DMS 273 (cell line): ENCODE data around the gene L2HGDH.
"Not testable (repeated sequence)": the region's sequence is repeated elsewhere in the genome, so short reads cannot be mapped to it uniquely, and the experiment has no call there.

Experiments used
- DNase-seq: peaks from one replicate; lab custom pipeline; 2025; ENCODE audit not compliant: unreplicated experiment; lab: John Stamatoyannopoulos, UW

The L2HGDH gene

DNA sequence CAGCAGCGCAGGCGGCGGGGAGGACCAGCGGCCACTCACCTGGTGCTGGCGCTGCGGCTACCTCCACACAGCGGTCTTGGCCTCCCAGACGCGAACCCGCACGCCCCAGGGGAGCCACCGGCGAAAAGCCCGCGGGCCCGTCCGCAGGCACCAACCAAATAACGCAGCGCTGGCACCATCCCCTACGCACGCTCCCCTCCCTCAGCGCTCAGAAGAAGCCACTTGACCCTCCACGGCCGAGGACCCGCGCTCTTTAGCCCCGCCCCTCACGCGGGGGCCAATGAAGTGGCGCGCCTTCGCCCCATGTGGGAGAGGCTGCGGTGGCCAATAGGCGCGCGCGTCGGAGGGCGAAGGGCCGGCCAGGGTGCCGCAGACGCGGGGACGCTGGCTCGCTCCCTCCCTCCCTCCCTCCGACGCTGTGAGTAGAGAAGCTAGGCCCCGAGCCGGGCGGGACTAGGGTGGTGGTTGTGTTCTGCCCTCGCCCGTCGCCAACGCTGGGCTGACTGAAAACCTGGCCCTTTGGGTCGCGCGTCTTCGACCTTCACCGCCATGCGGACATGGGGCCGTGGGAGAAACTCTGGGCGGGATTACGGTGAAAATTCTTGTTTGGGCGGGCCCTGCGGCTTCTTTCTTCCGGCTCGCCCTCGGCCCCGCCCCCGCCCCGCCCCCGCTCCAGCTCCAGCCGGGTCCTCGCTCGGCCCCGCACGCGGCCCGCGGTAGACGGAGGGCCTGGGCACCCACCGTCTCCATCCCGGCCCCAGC, at the start of gene L2HGDH, which contains the start of gene DMAC2L:
TSS of gene L2HGDH (minus strand) at position 258 of the 762 bp plus-strand sequence. CDS start at position 179, 79 bp downstream.
TSS of gene DMAC2L (plus strand) at position 353 of the 762 bp plus-strand sequence. CDS start 9,164 bp downstream, outside the sequence.
- DNase-seq = peak; percentile 99

DNA sequence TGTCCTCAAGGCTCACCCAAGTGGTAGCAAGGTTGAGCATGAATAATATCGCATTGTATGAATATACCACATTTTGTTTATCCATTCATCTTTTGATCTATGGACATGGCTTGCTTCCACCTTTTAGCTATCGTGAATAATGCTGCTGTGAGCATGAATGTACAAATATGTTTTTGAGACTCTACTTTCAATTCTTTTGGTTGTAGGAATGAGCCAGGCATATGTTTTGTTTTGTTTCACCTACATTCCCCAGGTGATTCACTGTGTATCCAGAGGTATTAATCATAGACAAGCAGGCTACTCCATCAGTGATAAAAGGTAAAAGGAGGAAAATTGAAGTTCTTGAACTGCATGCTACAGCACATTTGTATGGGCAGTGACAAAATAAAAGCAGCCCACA, 48.8 kb upstream of the L2HGDH start:
- no peak for DNase-seq

DNA sequence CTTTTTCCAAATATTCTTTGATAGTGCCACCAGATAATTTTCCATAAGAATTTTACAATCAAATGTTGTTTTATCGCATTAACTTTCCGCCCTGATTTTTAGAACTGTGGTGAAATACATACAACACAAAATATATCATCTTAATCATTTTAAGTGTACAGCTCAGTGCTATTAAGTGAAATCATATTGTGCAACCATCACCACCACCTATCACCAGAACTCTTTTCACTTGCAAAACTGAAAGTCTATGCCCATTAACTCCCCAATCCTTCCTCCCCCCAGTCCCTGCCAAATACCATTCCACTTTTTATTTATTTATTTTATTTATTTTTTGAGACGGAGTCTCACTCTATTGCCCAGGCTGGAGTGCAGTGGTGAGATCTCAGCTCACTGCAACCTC, 48.1 kb upstream of the L2HGDH start:
- DNase-seq = no peak

DNA sequence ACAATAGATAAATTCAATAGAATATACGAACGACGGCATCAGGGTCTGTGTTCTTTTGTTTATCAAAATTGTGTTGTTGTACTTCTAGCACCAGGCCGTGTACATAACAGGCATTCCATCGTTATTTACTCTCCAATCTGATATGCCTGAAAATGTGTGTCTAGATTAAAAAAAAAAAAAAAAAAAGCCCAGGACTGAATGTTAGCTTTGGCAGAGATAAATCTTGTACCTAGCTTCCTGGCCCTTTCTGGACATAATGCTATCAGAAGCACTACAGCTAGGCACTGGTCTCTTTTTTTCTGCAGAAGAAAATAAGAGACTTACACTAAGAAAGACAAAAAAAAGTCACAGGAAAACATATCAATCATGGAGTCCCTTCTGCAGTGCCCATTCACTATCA, 47.6 kb upstream of the L2HGDH start:
- DNase-seq = no peak

DNA sequence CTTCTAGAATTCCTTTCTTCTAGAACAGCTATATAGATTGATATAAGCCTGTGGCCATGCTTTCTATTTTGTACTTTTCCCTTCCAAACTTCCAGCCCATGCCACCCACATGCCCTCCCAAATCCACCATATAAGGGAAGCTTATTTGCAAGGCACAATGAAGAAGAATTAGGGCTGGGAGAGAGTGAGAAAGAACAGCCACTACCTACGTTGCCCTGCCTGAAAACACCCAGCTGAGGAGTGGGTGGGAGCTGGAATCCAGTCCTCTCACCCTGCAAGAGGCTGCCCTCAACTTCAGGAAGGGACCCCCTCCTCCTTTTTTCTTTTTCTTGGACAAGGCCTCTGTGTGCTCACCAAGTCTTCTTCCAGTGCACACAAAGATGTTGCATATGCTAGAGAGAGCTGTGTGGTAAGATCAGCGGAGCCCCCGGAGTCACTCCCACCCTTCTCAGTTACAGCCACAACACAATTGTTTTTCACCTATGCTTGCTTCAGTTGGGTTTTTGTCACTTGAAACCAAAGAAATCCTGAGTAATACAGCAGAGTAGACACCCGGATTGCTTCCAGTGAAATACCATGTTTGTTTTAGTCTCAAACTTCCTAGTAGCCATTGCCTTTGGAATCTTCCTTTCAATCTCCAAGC, 45.8 kb upstream of the L2HGDH start:
- no peak for DNase-seq

DNA sequence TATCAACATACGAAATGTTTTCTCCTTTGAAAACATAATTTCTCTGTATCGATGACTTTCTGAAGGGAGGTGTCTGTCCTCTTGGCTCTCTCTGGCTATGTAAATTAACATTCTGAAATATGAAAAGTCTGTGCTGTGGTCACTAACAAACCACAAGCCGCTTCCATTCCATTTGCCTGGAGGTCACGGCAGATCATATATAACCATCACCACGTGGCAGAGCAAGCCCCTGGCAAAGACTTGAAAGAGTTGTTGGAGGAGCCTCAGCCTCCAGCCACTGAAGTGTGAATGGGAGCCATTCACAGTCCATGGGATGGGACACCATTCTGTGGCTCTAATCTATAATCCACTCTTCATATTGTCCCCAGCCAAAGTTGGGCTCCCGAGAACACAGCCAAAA, 45.1 kb upstream of the L2HGDH start:
- no peak for DNase-seq

DNA sequence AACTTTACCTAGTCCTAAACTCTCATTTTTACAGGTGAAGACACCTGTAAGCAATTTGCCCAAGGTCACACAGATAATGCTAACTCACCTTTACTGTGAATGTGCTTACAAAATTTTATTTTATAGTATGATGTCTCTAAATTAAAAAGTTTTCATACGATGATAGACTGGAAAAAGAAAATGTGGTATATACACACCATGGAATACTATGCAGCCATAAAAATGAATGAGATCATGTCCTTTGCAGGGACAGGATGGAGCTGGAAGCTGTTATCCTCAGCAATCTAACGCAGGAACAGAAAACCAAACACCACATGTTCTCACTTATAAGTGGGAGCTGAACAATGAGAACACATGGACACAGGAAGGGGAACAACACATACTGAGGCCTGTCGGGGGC, 44.3 kb upstream of the L2HGDH start:
- not testable (repeated sequence) for DNase-seq

DNA sequence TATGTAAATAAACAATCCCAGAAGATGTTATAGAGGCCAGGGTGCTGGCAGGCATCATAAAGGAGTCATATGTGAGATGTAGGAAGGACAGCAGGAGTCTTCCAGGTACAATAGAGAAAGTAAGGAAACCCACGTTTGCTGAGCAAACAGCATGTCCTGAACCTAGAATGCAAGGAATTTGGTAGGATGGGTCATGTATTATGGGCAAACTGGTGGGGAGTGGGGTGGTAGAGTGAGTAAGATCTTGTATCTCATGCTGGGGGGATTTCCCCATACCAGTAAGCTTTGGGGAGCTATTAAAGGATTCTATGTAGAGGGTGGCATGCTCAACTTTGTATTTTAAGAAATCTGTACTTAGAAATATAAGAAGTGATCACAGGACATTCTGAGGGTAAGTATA, 43.7 kb upstream of the L2HGDH start:
- no peak for DNase-seq

DNA sequence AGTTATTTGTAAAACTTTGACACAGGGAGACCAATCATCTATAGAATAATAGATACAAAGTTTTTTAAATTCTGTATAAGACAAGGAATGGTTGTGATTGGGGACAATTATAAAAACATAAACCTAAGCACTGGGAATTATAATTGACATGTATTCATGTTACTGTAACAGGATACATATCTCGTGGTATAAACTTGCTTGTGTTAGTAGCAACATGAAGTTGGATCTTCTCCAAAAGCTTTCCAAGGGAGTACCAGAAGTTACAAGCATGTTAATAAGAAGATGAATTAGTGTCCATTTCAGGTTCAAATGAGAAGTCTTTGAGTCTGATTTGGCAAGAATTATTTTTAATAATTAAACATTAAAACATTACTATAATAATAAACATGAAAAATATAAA, 42.5 kb upstream of the L2HGDH start:
- peak; percentile 69 for DNase-seq

DNA sequence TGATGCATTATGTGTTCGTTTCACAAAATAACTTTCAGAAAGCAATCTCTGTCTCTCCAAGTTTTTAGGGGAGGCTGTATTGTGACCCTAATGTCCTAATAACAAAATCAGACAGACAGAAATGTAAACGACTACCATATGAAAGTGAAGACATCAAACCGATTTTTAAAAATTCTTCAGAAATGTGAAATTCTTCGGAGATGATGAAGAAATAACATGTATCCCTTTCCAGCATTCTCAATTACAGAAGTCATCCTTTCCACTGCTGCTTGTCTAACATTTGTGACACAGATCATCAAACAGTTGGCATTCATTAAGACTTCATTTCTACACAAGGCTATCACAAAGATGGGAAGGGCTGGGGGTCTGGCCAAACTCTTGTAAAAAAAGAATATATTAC, 41.1 kb upstream of the L2HGDH start:
- DNase-seq = no peak

DNA sequence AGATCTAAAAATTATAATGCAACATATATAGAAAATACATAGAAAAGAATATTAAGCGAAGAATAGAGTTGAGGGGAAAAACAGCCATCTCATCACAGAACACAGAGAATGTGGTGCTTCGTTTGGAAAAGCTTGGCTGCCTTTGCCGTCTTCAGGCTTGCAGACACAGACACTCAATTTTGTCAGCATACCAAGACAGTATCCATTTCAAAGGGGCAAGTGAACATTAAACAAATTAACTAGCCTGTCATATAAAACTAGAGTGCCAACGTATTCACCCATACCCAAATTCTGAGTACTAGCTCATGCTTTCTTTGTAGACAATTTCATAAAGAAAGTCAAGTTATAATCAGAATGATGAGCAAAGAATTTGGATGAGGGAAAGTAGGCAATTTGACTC, 40.6 kb upstream of the L2HGDH start:
- no peak for DNase-seq

DNA sequence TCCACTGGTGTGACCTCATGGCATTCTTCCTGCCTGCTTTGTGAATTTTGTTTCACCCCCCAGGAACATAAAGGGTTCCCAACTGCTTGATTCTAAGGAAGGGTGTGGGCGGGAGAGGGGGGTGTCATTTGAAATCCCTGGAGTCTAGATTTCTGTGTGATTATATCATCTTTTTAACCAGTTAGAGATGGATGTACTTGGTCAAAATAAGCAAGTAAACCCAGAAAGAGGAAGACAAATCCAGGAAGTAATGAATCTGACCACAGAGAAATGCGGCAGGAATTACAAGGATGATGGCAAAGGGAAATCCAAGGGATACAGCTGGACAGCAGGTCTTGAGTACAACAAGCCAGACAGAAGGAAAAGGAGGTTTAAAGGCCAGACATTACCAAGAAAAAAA, 38.9 kb upstream of the L2HGDH start:
- no peak for DNase-seq

DNA sequence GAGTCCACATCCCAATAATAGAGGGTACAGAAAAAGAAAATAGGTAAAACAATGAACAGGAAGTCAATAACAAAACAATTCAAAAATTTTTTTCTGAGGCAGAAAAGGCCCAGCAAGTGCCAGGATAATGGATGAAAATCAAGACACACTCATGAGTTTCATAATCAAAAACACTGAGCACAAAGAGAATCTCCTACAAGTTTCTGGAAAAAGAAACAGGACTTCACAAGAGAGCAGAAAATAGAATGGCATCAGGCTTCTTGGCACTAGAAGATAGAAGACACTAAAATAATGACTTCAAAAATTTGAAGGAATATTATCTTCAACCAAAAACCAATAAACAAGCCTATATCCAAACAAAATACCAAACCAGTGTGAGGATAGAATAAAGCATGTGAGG, 36.9 kb upstream of the L2HGDH start:
- no peak for DNase-seq

DNA sequence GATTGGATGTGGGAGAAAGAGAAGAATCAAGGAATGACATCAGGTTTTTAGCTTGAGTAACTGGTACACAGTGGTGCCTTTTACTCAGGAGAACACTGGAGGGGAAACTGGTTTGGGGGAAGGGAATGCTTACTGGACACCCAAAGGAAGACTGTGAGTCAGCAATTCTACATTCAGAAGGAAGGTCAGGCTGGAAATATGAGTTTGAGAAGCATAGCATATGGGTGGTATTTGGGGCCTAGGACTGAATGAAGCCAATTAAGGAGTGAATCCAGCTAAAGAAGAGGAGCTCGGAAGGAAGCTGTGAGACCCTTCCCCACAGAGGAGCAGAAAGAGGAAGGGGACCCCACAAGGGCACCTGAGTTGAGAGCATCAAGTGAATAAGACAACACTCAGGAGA, 35.5 kb upstream of the L2HGDH start:
- no peak for DNase-seq

DNA sequence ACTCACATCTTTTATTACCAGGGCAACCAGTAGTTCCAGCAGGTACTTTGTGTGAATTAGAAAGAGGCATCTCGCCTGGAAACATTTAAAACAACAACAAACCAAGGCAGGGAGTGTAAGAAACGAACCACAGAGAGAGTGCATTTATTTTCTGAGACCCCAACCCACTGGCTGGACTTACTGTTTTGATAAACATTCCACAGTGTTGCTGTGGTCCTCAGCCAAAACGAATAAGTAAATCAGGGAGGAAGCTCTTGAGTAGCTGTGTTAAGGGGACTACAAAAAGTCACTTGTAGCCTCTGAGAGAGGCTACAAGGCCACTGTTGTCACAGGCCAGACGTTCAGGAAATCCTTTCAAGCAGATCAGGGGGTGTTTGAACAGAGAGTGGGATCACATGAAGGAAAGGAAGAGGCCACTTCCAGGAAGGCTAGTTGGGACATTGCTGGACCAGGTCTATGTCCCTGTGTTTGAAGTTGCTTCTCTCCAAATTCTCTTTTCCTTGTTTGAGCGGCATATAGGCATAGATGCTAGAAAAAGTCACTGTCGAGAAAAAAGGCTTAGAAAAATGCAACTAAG, 33.9 kb upstream of the L2HGDH start:
- DNase-seq = no peak

DNA sequence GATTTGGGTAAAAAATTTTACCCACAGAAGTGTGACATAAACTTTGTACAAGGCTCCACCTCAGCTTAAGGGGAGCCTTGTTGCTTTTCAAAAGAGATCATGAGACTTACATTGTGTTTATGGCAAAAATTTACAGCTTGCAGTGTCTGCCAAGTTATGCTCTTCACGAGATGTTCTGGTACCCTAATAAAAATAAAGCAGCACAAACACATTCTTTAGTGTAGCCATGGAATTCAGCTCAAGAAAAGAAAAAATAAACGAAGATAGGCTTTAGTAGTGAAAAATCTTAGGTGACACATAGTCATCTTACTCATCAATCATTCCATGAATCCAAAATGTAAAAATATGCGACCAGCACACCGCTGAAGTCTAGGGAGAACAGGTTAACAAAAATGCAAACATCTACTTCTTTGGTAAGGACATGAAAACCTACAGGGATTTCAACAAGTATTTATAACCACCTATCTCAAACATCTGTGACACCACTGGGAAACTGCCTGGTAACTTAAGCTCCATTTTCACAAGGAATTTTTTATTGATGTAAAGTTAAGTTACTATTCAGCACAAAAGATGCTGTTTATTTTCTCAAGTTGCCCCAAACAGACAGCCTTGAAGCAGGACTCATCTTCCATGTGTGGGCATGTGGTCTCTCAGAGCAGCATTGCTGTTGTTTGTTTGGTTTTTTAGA, 33.0 kb upstream of the L2HGDH start:
- no peak for DNase-seq

DNA sequence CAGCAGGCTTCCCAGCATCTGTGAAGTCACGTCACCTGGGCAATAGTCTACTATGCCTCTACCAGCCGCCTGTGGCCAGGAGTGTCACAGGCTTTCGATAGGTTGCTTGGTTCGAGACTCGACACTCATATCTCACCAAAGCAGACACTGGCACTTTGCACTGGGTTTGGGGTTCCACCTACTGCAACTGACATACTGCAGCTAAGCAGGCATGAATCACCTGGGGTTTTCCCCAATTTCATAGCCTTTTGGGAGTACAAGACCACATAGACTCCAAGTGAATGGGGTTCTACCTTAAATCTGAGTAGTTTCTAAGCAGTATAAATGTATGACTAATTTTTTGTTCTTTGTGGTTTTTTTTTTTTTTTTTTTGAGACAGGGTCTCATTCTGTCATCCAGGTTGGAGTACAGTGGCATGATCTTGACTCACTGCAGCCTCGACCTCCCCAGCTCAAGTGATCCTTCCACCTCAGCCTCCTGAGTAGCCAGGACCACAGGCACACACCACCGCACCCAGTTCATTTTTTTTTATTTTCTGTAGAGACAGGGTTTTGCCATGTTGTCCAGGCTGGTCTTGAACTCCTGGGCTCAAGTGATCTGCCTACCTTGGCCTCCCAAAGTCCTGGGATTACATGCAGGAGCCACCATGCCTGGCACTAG, 32.2 kb upstream of the L2HGDH start:
- DNase-seq = no peak

DNA sequence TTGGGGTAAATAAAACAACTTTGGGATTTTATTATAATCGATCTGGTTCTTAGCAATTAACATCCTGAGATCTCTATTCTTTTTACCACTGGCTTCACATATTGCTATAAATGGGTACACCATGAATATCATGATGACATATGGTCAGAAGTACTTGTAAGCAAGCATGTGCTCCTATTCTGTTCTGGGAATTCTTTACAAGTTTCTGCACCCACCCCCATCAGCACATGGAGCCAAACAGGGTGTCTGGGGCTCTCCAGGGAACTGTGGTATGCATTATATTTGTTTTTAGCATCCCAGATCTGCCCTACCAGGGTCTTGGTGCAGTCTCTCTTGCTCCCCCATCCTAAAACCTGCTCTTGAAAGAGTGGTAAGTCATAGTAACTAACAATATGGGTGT, 31.4 kb upstream of the L2HGDH start:
- DNase-seq = peak; percentile 43

DNA sequence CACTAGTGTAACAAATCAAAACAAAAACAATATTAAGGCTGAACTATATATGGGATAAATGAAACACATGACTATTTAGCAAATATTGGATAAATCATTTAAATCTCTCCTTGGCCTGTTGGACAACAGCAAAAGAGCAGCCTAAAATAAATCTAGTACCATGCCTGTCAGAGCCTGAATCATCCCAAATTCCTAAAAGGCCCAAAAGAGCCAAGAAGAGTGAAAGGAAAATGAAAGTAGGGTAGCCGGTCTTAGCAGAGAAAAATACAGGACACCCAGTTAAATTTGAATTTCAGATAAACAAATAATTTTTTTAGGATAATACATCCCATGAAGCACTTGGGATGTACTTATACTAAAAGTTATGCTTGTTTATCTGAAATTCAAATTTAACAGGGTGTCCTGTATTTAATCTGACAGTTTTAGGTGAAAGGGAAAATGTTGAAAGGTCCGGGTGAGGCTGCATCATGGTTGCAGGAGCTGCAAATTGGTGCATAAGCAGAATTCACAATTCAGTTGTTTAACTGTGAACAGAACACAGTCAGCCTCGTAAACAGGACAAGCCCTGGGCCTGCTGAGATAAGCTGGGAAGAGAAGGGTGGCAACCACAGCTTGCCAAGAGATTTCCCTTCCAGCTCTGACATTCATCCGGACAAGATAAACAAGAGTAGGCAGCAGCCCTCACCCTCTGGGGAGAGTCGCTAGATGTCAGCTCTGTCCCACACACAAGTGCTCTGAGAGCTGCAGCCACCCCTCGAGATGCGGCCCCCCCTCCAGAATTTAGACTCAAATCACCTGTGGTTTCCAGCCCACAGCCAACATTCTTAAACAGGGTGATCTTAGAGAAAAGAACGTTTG, 30.4 kb upstream of the L2HGDH start:
- DNase-seq = peak; percentile 82

DNA sequence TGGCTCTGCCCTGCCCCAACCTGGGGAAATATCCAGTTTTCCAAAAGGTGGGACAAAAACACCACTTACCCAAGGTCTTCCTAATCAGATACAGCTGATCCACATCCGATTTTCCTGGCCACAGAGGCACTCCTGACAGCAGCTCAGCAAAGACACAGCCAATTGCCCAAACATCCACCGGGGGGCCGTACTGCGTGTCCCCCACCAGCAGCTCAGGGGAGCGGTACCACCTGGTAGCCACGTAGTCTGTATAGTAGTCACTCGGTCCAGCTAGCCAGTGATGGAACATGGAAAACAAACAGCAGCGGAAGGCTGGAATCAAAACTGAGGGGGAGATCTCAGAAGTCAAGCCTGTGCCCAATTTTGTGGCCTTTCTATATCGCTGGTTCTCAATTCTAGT, 28.9 kb upstream of the L2HGDH start:
- DNase-seq = peak; percentile 50
